Fibroblast of skin of left biceps (primary cell): ENCODE results near the gene SVEP1.

Experiments used
- DNase-seq, 2 experiments: peaks; one replicate each; pipeline ENCODE4 v3.0.0-alpha.2; 2013; ENCODE audit warnings: low read depth in 2 of 2

Gene SVEP1

DNA sequence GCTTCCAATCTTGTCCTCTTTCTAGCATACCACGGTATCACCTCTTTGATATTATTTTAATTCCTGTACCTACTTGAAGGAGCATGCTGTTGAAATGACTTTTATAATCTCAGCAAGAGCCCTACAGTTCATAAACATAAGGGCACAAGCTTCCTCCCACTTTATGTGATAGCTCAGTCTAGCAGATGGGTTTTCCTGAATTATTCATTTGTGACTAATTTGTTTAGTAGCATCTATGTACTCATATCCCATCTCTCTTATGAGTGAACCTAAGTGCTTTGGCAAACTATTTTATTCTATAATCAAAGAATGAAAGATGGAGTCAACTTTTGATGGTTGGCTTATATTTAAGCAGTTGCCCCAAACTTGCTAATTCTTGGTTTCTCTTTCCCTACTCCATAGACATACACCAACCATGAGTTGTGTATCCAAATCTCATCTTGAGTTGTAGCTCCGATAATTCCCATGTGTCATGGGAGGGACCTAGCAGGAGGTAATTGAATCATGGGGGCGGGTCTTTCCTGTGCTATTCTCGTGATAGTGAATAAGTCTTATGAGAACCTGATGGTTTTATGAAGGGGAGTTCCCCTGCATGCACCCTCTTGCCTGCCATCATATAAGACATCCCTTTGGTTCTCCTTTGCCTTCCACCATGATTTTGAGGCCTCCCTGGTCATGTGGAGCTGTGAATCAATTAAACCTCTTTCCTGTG, 259.6 kb downstream of the SVEP1 start:
- DNase-seq = no peak

DNA sequence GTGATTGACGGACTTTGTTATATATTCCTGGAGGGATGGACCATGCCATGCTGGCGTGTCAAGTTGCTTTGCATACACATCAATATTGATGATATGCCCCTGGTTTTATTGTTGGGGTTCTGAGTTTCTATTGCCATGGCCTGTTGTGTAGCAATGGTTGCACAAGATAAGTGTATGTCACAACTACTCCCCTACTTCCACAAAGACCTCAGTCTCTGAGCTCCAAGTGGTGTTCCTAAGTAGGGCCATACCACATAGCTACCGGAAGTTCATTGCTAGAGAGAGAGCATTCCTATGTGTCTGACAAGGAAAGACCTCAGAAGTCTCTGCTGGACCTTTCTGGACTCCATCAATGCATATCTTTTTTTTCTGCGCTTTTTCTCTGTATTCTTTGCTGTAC, 261.6 kb downstream of the SVEP1 start:
- no peak for DNase-seq

GRCh38 chr9:110316261-110317075, 263.1 kb downstream of the SVEP1 start:
- DNase-seq = no peak
